ENCODE data around the gene ARHGAP6.

DNA sequence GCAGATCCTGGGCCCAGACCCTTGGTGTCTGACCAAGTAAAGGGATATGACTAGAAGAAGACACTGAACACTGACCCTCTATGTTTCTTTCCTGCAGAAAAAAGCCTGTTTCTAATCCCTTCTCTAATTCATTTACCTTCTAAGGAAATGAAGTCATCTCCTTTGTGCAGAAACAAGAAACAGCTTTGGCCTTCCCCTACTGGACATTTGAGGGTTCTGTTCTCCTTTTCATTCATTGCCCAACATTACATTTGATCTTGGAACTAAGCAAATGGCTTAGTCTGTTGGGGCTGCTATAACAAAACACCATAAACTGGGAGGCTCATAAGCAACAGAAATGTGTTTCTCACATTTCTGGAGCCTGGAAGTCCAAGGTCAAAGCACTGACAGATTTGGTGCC lies 534.6 kb downstream of the ARHGAP6 start:
- TF ChIP-seq CTCF (IDR thresholded peaks at IDR 0.05) (no peak), POLR2A (IDR thresholded peaks at IDR 0.05) (no peak)
